G401.6 (cell line): ENCODE results near the gene B4GALT5.

ENCODE experiments used
- FAIRE-seq: peaks from 2 replicates; lab custom pipeline; 2012; peaks lifted over from hg19 to GRCh38; lab: Jason Lieb, UNC

B4GALT5 gene

GRCh38 chr20:49700411-49701185, 13.1 kb downstream of the B4GALT5 start:
- FAIRE-seq, result no peak

GRCh38 chr20:49699200-49699992, 14.3 kb downstream of the B4GALT5 start:
- no peak for FAIRE-seq

GRCh38 chr20:49698477-49698876, 15.2 kb downstream of the B4GALT5 start:
- no peak for FAIRE-seq

DNA sequence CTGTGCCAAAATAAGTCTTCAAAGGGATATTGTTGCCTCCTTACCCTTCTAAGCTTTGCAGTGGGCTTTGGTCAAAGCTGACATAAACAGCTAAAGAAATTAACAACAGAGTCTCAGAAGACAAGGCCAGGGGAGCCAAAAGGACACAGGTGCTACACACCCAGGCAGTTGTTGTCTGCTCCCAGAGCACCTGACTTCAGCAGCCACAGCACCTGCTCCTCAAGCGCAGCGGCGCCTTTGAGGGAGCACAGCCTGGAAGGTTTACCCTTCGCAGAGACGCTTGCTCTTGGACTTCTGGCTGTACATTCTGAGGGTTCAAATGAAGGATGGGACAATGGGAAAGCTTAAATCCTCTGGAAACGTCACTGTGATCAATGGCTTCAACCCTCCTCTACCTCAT, 16.6 kb downstream of the B4GALT5 start:
- FAIRE-seq, result no peak

- FAIRE-seq, result no peak
Observed at GRCh38 chr20:49696594-49696993, 17.1 kb downstream of the B4GALT5 start.

DNA sequence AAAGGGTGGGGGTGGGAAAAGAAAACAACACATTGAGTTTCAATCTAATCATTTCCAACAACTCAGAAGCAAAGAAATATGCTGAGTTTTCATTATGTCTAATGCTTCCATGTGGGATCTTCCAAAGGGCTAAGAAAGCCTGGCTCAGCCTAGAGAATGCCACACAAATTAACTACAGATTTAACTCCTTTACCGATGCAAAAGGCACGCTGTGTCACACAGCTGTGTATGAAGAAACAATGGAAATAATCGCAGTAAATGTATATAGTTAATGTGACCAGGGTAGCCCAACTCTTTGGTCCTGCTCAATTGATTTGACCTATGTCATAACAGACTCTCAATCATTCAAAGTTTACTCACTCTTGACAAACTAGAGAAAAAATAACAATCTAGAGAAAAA, 17.8 kb downstream of the B4GALT5 start:
- FAIRE-seq, result no peak

GRCh38 chr20:49694450-49695071, 19.1 kb downstream of the B4GALT5 start:
- no peak for FAIRE-seq

- no peak for FAIRE-seq
Observed at GRCh38 chr20:49693435-49694171, 20.1 kb downstream of the B4GALT5 start.

DNA sequence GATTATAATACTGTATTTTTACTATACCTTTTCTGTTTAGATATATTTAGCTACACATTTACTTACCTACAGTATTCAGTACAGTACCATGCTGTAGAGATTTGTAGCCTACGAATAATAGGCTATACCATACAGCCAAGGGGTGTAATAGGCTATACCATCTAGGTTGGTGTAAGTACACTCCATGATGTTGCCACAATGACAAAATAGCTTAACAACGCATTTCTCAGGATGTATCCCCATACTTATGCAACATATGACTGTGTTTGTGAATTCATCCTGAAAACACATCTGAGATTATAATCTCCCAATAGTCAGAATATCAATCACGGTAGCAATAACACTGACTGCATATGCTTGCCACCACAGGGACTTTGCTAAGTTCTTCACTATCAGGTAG, 20.7 kb downstream of the B4GALT5 start:
- no peak for FAIRE-seq

DNA sequence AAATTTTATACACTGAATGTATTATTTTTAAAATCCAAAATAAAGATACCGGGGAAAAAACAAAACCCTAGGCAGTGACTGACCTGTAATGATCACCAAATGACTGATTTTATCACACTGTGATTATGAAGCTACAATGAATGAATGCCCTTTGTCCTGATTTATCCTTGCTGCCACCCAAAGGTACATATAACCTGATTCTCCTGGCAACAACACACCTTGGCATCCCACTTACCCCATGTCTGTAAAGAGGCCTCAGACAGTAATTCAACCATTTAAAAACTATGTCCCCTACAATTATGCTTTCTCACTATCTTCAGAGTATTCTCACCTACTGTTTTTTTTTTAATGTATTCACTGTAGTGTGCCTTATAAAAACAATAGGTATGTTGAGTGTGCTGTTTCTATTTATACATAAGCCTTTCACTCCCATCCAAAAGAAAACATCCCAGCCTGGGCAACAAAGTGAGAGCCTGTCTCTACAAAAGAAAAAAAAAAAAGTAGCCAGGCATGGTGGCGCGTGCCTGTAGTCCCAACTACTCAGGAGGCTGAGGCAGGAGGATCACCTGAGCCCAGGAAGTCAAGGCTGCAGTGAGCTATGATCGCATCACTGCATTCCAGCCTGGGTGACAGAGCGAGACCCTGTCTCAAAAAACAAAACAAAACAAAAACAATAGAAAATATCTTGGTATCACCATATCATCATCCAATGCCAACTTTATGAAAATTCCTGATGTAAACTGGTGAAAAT, 21.7 kb downstream of the B4GALT5 start:
- no peak for FAIRE-seq

DNA sequence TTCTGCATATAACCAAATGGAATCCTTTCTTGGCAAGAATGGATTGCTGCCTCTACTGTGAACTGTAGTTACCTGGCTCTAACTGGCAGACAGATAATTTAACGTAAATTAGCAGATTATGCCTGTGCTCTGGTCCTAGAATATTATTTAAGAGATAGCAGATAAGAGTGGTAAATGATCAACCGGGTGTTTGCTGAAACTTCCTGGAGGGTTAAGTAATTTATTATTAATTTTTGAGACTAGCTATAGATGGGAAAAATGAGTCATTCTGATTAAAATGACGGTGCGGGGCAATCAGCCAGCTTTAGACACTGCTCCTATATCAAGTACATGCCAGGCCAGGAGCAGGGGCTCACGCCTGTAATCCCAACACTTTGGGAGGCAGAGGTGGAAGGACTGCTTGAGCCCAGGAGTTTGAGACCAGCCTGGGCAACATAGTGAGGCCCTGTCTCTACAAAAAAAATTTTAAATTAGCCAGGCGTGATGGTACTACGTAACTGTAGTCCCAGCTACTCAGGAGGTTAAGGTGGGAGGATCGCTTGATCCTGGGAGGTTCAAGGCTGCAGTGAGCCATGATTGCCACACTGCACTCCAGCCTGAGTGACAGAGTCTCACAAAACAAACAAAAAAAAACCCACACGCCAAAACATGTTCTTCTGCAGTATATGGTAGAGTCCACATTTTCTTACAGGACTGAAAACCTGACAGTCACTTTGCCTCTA, 22.6 kb downstream of the B4GALT5 start:
- FAIRE-seq, result no peak

GRCh38 chr20:49687595-49688567, 25.8 kb downstream of the B4GALT5 start:
- FAIRE-seq, result no peak

DNA sequence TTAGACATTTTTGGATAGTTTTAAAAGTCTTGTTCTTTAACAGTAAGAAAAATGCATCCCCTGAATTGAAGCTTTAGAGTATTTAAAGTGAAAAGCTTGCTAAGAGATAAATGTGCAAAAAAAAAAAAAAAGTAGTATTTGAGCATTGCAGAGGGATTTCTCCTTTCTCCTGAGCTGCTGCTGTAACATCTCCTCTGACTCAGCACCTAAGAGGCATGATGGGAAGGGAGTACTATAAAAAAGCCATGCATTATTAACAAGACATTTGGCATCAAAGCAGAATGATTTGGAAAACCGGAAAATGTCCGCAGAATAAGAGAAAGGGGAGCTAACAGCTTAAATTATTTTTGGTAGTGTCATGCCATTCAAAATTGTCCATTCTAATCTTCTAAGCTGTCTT, 27.9 kb downstream of the B4GALT5 start:
- FAIRE-seq, result no peak

- FAIRE-seq, result no peak
Observed at GRCh38 chr20:49685161-49685601, 28.5 kb downstream of the B4GALT5 start.

- no peak for FAIRE-seq
Observed at GRCh38 chr20:49684335-49684997, 29.2 kb downstream of the B4GALT5 start.

DNA sequence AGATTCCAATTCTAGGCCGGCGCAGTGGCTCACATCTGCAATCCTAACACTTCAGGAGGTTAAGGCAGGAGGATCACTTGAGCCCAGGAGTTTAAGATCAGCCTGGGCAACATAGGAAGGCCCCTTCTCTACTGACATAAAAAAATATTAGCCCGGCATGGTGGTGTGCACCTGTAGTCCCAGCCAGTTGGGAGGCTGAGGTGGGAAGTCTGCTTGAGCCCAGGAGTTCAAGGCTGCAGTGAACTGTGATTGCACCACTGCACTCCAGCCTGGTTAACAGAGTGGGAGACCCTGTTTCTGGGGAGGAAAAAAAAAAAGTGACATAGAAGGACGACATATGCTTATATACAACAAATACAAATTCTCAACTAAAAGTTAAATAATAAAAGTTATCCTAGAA, 30.9 kb downstream of the B4GALT5 start:
- no peak for FAIRE-seq

GRCh38 chr20:49682278-49682677, 31.4 kb downstream of the B4GALT5 start:
- FAIRE-seq, result no peak

GRCh38 chr20:49681850-49682216, 31.8 kb downstream of the B4GALT5 start:
- no peak for FAIRE-seq

DNA sequence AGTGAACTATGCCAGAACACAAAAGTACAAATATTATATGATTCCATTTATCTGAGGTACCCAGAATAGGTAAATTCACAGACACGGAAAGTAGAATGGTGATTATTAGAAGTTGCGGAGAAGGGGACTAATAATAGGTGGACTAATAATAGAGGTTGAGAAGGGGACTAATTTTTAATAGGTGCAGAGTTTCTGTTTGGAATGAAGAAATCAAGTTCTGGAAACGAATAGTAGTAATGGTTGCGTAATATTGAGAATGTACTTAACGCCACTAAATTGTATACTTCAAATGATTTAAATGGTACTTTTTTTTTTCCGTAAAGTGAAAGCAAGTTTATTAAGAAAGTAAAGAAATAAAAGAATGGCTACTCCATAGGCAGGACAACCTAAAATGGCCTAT, 33.2 kb downstream of the B4GALT5 start:
- no peak for FAIRE-seq
